GM12878 (cell line): ENCODE results near the gene NOS2. TPM values are rescaled to one million over a fixed set of nuclear protein-coding genes. Genes with fewer than 3 reads are reported as not detected.

Experiments used
- ATAC-seq: fragments of 200-7000 bp; cut with Tn5 transposase; 3 replicates; pipeline ENCODE4 v1.9.1; 2020; ENCODE audit warnings: mild to moderate bottlenecking, moderate library complexity
- BruUV-seq: library from RNA; stranded (reverse); fragments of 400-500 nt; replicated peaks from 2 replicates; lab custom pipeline; 2021; lab: Mats Ljungman, UMichigan
- CTCF ChIA-PET: fragments of 300-600 bp; sonication (Branson Sonifier 250); formaldehyde crosslinking; extraction: SDS; loops from one replicate; lab custom pipeline; 2021; ENCODE audit warnings: inconsistent platforms; lab: Yijun Ruan, JAX
- POLR2A ChIA-PET: fragments of 350-600 bp; formaldehyde crosslinking; extraction: SDS; loops from one replicate; lab custom pipeline; 2021; ENCODE audit warnings: inconsistent platforms; lab: Charles Lee
- RAD21 ChIA-PET: fragments of 300-600 bp; sonication (Branson Sonifier 250); formaldehyde crosslinking; loops from one replicate; lab custom pipeline; 2023; ENCODE audit warnings: antibody characterized with exemption; ENCODE audit not compliant: unreplicated experiment; lab: Charles Lee
- SMC1A ChIA-PET: fragments of 300-600 bp; sonication (Branson Sonifier 250); formaldehyde crosslinking; loops from one replicate; lab custom pipeline; 2023; ENCODE audit not compliant: unreplicated experiment, uncharacterized antibody; lab: Charles Lee
- DNase-seq: peaks from one replicate; pipeline ENCODE4 v3.0.0-alpha.2; 2011; ENCODE audit warnings: low read depth, low spot score
- FAIRE-seq: peaks from 3 replicates; lab custom pipeline; 2011; peaks lifted over from hg19 to GRCh38; lab: Jason Lieb, UNC
- H2AFZ ChIP-seq: 2 replicates; pipeline ENCODE4 v1.6.0; 2011; ENCODE audit warnings: low read depth, low read length, control low read depth; ENCODE audit not compliant: control insufficient read depth
- H3K27ac ChIP-seq: 2 replicates; pipeline ENCODE4 v1.5.1; 2011; ENCODE audit warnings: control low read depth; ENCODE audit not compliant: control insufficient read depth, insufficient read depth
- H3K27me3 ChIP-seq, 2 experiments: replicated peaks in 1 of 2; 2 replicates each; pipeline versions ENCODE4 v1.6.0 to v1.6.1; 2011; ENCODE audit warnings: low read length in 1 of 2; ENCODE audit not compliant: control insufficient read depth in 2 of 2, insufficient read depth in 2 of 2
- H3K36me3 ChIP-seq, 2 experiments: 2 replicates each; pipeline ENCODE4 v1.5.1; 2011; ENCODE audit warnings: low read length in 1 of 2; ENCODE audit not compliant: control insufficient read depth in 2 of 2, insufficient read depth in 2 of 2
- H3K4me1 ChIP-seq: 2 replicates; pipeline ENCODE4 v1.6.1; 2011; ENCODE audit warnings: mild to moderate bottlenecking, low read length, moderate library complexity, mixed read lengths; ENCODE audit not compliant: control insufficient read depth, insufficient read depth
- H3K4me2 ChIP-seq: 2 replicates; pipeline ENCODE4 v1.6.0; 2011; ENCODE audit warnings: control low read depth; ENCODE audit not compliant: control insufficient read depth, insufficient read depth
- H3K4me3 ChIP-seq: fragments of 200-600 bp; sonication (generic); 2 replicates; pipeline ENCODE4 v1.5.1; 2016
- H3K79me2 ChIP-seq: 2 replicates; pipeline ENCODE4 v1.6.0; 2011; ENCODE audit warnings: low read length; ENCODE audit not compliant: control insufficient read depth, insufficient read depth
- H3K9ac ChIP-seq: 2 replicates; pipeline ENCODE4 v1.8.0; 2011; ENCODE audit warnings: low read length, control low read depth, mixed read lengths; ENCODE audit not compliant: control insufficient read depth, insufficient read depth
- H3K9me3 ChIP-seq: replicated peaks from 3 replicates; pipeline ENCODE4 v1.5.1; 2011; ENCODE audit warnings: mild to moderate bottlenecking, low read length; ENCODE audit not compliant: control insufficient read depth, insufficient read depth
- H4K20me1 ChIP-seq: 2 replicates; pipeline ENCODE4 v1.6.0; 2011; ENCODE audit not compliant: control insufficient read depth, insufficient read depth
- ATF7 ChIP-seq: fragments of 450-650 bp; IDR thresholded peaks from 2 replicates; pipeline ENCODE4 v1.6.1; 2016; ENCODE audit warnings: low read depth, mild to moderate bottlenecking
- BCL11A ChIP-seq: IDR thresholded peaks from 2 replicates; pipeline ENCODE4 v1.6.1; 2011; ENCODE audit warnings: low read depth, low read length
- BCL3 ChIP-seq: IDR thresholded peaks from 2 replicates; pipeline ENCODE4 v1.6.1; 2011; ENCODE audit warnings: borderline replicate concordance, low read depth, mild to moderate bottlenecking, moderate library complexity, low read length; ENCODE audit not compliant: insufficient read depth, poor library complexity, severe bottlenecking
- CBFB ChIP-seq: IDR thresholded peaks from 2 replicates; pipeline ENCODE4 v1.6.1; 2016; ENCODE audit warnings: antibody characterized with exemption, low read depth
- CREB1 ChIP-seq: IDR thresholded peaks from 2 replicates; pipeline ENCODE4 v1.6.1; 2012; ENCODE audit warnings: low read depth, mild to moderate bottlenecking, inconsistent platforms
- CTCF ChIP-seq, 3 experiments: IDR thresholded peaks in 2 of 3; conservative IDR thresholded peaks in 1 of 3; 2 replicates each; pipeline ENCODE4 v1.5.1; 2011; ENCODE audit warnings: low read depth in 3 of 3, low read length in 3 of 3, mild to moderate bottlenecking in 3 of 3, control low read depth in 2 of 3, moderate library complexity in 2 of 3, inconsistent platforms in 1 of 3, mixed read lengths in 1 of 3; ENCODE audit not compliant: control insufficient read depth in 2 of 3, insufficient read depth in 1 of 3; ENCODE audit errors: extremely low read depth in 1 of 3
- E4F1 ChIP-seq: fragments of 450-650 bp; IDR thresholded peaks from 2 replicates; pipeline ENCODE4 v1.6.1; 2018; ENCODE audit warnings: borderline replicate concordance, mild to moderate bottlenecking; ENCODE audit not compliant: partially characterized antibody
- ESRRA ChIP-seq: IDR thresholded peaks from 2 replicates; pipeline ENCODE4 v1.6.1; 2012; ENCODE audit warnings: mild to moderate bottlenecking, low read length, improper control_type of control experiment
- IRF4 ChIP-seq: IDR thresholded peaks from 2 replicates; pipeline ENCODE4 v1.6.1; 2011; ENCODE audit warnings: low read depth, low read length
- RBBP5 ChIP-seq: fragments of 200-600 bp; sonication (generic); conservative IDR thresholded peaks from 2 replicates; pipeline ENCODE4 v1.6.1; 2016
- TAF1 ChIP-seq: IDR thresholded peaks from 2 replicates; pipeline ENCODE4 v1.6.1; 2011; ENCODE audit warnings: mild to moderate bottlenecking, low read depth, low read length, borderline replicate concordance
- WGBS: methylation state at CpG from one replicate; pipeline ENCODE4 v1.1.6; 2016; ENCODE audit warnings: low lambda C conversion rate; ENCODE audit not compliant: insufficient replicate concordance, insufficient coverage; ENCODE audit errors: missing lambda C conversion rate; 5-methylcytosine and 5-hydroxymethylcytosine counted together
- in situ Hi-C: fragments of 300-500 bp; cut with MboI; formaldehyde crosslinking; loops from 9 replicates; pipeline ENCODE4 v1.14.3; 2018; ENCODE audit warnings: mixed read lengths
- intact Hi-C: fragments of 100-400 bp; cut with micrococcal nuclease; formaldehyde crosslinking; loops from one replicate; pipeline ENCODE4 v1.14.2; 2022; ENCODE audit not compliant: unreplicated experiment
- polyA plus RNA-seq, 11 experiments: library from polyadenylated mRNA; depleted of rRNA in 4 of 11; unstranded in 6 of 11; stranded (reverse) in 5 of 11; fragments of >200 nt; fragmentation: Nextera tagmentation in 4 of 11; fragmentation: Illumina TruSeq in 1 of 11; extraction: Ambion mirVana in 4 of 11; extraction: Trizol in 1 of 11; gene quantifications; 1 replicate in 1 of 11; 2 replicates in 10 of 11; pipeline versions ENCODE4 v1.2.1 to v1.2.3, GENCODE V29; 2011 to 2016; ENCODE audit warnings: inconsistent platforms in 2 of 11, missing spikeins in 2 of 11, low read depth in 1 of 11
- total RNA-seq, 4 experiments: library from RNA; depleted of rRNA in 3 of 4; stranded (reverse); fragments of >200 nt in 3 of 4; fragmentation: Illumina TruSeq in 1 of 4; extraction: Trizol in 1 of 4; gene quantifications; 2 replicates each; pipeline versions ENCODE4 v1.2.1 to v1.2.3, GENCODE V29; 2013 to 2021

NOS2 gene
- total and polyA plus RNA-seq, 10 of the 15 experiments (the other 5 are each of a cell fraction or from before 2014, with no cell fraction given): 0.01 to 0.05 (median 0.01) TPM; not detected in 7

- in situ Hi-C loops (no loop called here), intact Hi-C loops (no loop called here)
- Histone ChIP-seq H3K36me3 (no peaks in the 10 kb centered on the region), H3K4me2 (no peak overlapping the region), H3K4me3 (no peak overlapping the region), H3K9me3 (no peaks in the 10 kb centered on the region), H4K20me1 (no peaks in the 10 kb centered on the region), H3K27ac (no peak overlapping the region), H3K79me2 (no peaks in the 10 kb centered on the region), H3K27me3 (no peaks in the 10 kb centered on the region; a peak in 2 of 4 replicates), H3K4me1 (no peaks in the 10 kb centered on the region), H3K9ac (no peak overlapping the region), H2AFZ (no peak overlapping the region)
- FAIRE-seq: no peak
- ATAC-seq: no peak
- ChIA-PET RAD21 (no interaction called here), SMC1A (interaction anchor here (0.6 kb wide), 1 partner anchor 21 kb away, joined by 3 read pairs; no protein-coding TSS in a partner anchor), CTCF (no interaction called here), POLR2A (no interaction called here)
- TF ChIP-seq TAF1 (no peak), RBBP5 (no peak), CREB1 (no peak), ATF7 (no peak)
- no TSS peak for BruUV-seq
- WGBS: 61% methylated on average over 4 of the region's 4 CpGs
- no peak for DNase-seq
These were observed 22.1 kb downstream of the NOS2 start for GRCh38 chr17:27778183-27778582.

GRCh38 chr17:27776882-27777624 is 23.3 kb downstream of the NOS2 start:
- in situ Hi-C loops: no loop called here
- RAD21 ChIA-PET: no interaction called here
- DNase-seq: no peak
- H2AFZ ChIP-seq: no peak overlapping the region
- BruUV-seq: no TSS peak
- no peak for ATAC-seq
- 35% methylated on average over 11 of the region's 11 CpGs for WGBS
- no peaks in the 10 kb centered on the region for H3K79me2 ChIP-seq
- H3K9ac ChIP-seq: no peak overlapping the region
- no peaks in the 10 kb centered on the region for H3K9me3 ChIP-seq
- POLR2A ChIA-PET: no interaction called here
- CTCF ChIA-PET: interaction anchor here (1.3 kb wide), 1 partner anchor 103 kb away, joined by 8 read pairs; no protein-coding TSS in a partner anchor
- H3K4me1 ChIP-seq: no peaks in the 10 kb centered on the region
- intact Hi-C loops: no loop called here
- H3K4me2 ChIP-seq: no peak overlapping the region
- H4K20me1 ChIP-seq: no peaks in the 10 kb centered on the region
- H3K36me3 ChIP-seq: no peaks in the 10 kb centered on the region
- H3K27me3 ChIP-seq: no peaks in the 10 kb centered on the region; a peak in 2 of 4 replicates
- no peak for FAIRE-seq
- H3K4me3 ChIP-seq: no peak overlapping the region
- SMC1A ChIA-PET: no interaction called here
- H3K27ac ChIP-seq: no peak overlapping the region
- TF ChIP-seq IRF4 (no peak), BCL3 (no peak), CTCF (IDR thresholded peaks at IDR 0.05 in 2 of 3, conservative IDR thresholded peaks at IDR 0.05 in 1 of 3; ENCODE audit: control insufficient read depth in 2 of 3, extremely low read depth in 1 of 3, insufficient read depth in 1 of 3, low read depth in 3 of 3, low read length in 3 of 3) (no peak), ESRRA (no peak), BCL11A (no peak), CBFB (no peak), E4F1 (no peak)
